Esophagus muscularis mucosa (tissue), 3 donors: Measurements from ENCODE around the gene SLC16A11.

ENCODE experiments used
- CTCF ChIP-seq, 3 experiments: fragments of 200-600 bp in 2 of 3; fragments of 450-650 bp in 1 of 3; sonication (generic) in 2 of 3; IDR thresholded peaks; one replicate each; pipeline ENCODE4 v1.5.1; 2017 to 2019; ENCODE audit warnings: antibody characterized with exemption in 3 of 3, mild to moderate bottlenecking in 2 of 3, moderate library complexity in 1 of 3
- POLR2AphosphoS5 ChIP-seq, 2 donors: sonication (generic); formaldehyde crosslinking; IDR thresholded peaks; one replicate each; pipeline ENCODE4 v1.6.1; 2017; ENCODE audit warnings: antibody characterized with exemption in 2 of 2

GRCh38 chr17:7056386-7056785 lies 12.5 kb upstream of the SLC16A11 start:
- TF ChIP-seq CTCF (IDR thresholded peaks at IDR 0.05) = no peak
- no peak for TF ChIP-seq POLR2AphosphoS5 (IDR thresholded peaks at IDR 0.05)
